Omental fat pad (tissue), 4 donors: ENCODE results near the gene ATP5ME. TPM values are rescaled to one million over a fixed set of nuclear protein-coding genes. Genes with fewer than 3 reads are reported as not detected.

Experiments
- ATAC-seq: fragments of 150-250 bp; one replicate; pipeline ENCODE4 v1.9.1; 2016; ENCODE audit warnings: mild to moderate bottlenecking, moderate library complexity; ENCODE audit not compliant: low FRiP score
- DNase-seq: peaks from one replicate; pipeline ENCODE4 v3.0.0-alpha.2; 2019; ENCODE audit warnings: low spot score
- CTCF ChIP-seq, 3 donors: fragments of 450-650 bp; IDR thresholded peaks; one replicate each; pipeline ENCODE4 v1.5.1; 2016 to 2017; ENCODE audit warnings: antibody characterized with exemption in 3 of 3, mild to moderate bottlenecking in 3 of 3, moderate library complexity in 2 of 3
- total RNA-seq, 4 donors: library from RNA; depleted of rRNA; stranded (reverse); fragments of >200 nt; gene quantifications; one replicate each; pipeline ENCODE4 v1.1.0, GENCODE V29; 2016

ATP5ME gene
- total RNA-seq, 4 donors from 2014 or later: 54.3 to 147 (median 107) TPM

DNA sequence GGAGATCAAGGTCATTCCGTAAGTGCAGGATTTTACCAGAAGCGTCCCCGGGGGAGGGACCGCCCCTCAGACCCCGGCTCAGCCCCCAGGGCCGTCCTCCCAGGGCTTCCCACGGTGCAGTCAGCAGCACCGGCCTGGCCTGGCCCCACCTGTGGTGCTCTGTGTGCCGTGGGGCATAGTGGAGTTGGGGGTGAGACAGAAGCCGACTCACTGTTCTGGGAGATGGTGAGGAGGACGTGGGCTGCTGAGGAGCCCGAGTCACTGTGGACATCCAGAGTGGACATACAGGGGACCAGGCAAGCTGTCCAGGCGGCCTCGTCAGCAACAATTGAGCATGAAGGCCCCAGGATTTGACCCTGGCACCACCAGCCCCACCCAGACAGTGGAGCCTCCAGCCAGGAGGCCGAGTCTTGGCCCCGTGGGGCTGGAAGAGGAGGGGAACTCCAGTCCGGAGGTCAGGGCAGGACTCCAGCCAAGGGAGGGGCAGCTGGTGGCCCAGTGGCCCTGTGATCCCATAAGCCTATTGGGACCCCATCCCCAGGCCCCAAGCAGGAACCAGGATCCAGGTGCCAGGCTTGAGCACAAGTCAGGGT is 19.1 kb downstream of the ATP5ME start:
- ATAC-seq: no peak
- no peak for DNase-seq
- TF ChIP-seq CTCF (IDR thresholded peaks at IDR 0.05): no peak

- DNase-seq (no peak), ATAC-seq (no peak)
- no peak for TF ChIP-seq CTCF (IDR thresholded peaks at IDR 0.05)
Observed at GRCh38 chr4:654503-654845, 19.6 kb downstream of the ATP5ME start.

DNA sequence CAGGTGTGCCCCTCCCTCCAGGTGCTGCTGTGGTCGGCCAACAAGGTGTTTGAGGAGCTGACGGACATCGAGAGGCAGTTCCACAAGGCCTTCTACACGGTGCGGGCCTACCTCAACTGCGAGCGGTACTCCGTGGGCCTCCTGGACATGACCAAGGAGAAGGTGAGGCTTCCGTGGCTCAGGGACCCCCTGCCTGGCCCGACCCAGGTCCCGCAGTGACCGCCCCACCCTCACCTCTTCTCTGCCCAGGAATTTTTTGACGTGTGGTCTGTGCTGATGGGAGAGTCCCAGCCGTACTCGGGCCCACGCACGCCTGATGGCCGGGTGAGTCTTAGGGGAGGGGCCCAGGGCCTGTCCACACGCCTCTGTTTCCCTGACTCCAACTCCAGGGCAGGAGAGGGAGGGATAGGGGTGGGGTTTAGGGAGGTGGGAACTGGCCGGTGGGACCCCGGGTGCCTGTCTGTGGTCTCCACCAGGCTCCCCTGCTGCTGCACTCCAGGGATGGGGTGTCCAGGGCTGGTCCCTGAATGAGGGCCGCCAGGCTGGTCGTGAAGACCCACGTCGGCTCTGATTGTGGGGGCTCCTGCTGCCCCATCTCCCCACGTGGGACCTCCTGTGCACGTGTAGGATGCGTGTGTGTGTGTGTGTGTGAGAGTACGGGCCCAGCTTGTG is 20.1 kb downstream of the ATP5ME start:
- DNase-seq: no peak
- no peak for TF ChIP-seq CTCF (IDR thresholded peaks at IDR 0.05)
- ATAC-seq: no peak

DNA sequence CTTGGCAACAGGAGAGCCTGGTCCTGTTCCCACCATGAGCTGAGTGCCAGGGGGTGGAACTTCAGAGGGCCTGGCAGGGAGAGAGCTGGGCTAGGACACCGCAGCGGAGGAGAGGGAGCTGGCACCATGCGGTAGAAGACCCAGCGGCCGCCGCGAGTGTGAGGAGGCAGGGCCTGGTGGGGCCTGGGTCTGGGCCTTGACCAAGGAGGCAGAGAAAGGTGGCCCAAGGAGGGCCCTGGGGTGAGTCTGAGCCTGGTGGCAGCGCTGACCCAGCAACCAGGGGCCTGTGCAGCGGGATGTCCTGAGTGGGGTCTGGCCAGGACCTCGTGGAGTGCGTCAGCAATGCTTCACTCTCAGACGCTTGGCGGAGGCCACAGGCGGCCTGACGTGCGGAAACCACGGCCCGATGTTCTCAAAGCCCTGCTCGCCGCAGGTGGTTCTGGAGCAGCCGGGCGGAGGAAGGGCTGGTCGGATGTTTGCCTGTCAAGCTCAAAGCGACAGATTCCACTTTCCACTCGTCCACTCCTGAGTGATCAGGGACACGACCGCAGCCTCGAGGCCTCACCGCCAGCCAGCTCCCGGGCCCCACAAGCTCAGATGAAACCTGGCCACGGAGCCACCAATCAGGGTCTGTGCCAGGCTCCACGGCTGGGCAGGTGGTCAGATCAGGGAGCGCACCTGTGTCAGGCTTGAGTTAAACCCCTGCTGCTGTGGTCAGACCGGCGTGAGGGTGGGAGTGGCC is 20.8 kb downstream of the ATP5ME start:
- ATAC-seq: no peak
- no peak for DNase-seq
- TF ChIP-seq CTCF (IDR thresholded peaks at IDR 0.05): no peak

GRCh38 chr4:651884-652642 is 22.0 kb downstream of the ATP5ME start:
- no peak for TF ChIP-seq CTCF (IDR thresholded peaks at IDR 0.05)

GRCh38 chr4:650951-651883 is 22.9 kb downstream of the ATP5ME start:
- no peak for TF ChIP-seq CTCF (IDR thresholded peaks at IDR 0.05)
- ATAC-seq (no peak), DNase-seq (no peak)

More at GRCh38 chr4:651884-652642, 22.0 kb downstream of the ATP5ME start:
- DNase-seq (no peak), ATAC-seq (no peak)
